GM12892 (cell line): ENCODE results near the gene BCL3.

Experiments used
- POLR2A ChIP-seq: IDR thresholded peaks from 2 replicates; pipeline ENCODE4 v1.6.1; 2011; ENCODE audit warnings: low read depth, low read length, control low read depth
- POLR2AphosphoS5 ChIP-seq: IDR thresholded peaks from 2 replicates; pipeline ENCODE4 v1.6.1; 2011; ENCODE audit warnings: low read depth, low read length, control low read depth

DNA sequence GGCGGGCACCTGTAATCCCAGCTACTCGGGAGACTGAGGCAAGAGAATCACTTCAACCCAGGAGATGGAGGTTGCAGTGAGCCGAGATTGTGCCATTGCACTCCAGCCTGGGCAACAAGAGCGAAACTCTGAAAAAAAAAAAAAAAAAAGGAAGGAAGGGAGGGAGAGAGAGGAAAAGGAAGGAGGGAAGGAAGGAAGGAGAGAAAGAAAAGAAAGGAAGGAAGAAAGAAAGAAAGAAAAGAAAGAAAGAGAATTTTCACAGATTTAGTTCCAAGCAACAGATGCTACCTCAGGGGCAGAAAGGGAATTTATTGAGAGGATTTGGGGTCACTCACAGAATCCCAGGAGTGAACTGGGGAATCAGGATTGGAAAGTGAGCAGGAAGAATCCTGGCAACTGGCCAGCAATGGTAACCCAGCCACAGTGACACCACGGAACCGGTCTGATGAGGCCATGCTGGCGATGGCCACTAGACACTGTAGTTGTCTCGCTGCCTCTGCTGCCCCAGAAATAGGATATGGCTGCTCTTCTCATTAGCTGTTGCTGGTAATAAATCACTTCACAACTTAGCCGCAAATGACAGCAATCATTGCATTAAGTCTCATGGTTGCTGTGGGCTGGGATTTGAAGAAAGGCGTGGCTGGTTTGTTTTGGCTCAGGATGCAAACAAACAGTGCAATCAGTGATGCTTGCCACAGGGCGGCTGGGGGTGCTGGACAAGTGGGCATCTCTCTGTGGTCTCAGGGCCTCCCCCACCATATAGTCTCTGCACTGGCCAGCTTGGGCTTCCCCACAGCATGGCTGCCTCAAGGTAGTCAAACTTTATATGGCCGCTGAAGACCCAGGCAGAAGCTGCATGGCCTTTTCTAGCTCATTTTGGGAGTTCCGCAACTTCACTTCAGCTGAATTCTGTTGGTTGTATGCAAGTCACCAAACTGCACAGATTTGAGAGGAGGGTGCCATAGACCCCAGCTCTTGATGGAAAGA is 55.2 kb downstream of the BCL3 start:
- TF ChIP-seq POLR2A (no peak), POLR2AphosphoS5 (no peak)
